Colonic mucosa (tissue), 4 donors: ENCODE results near the gene CD79B. TPM values are rescaled to one million over a fixed set of nuclear protein-coding genes. Genes with fewer than 3 reads are reported as not detected.
"Not testable (repeated sequence)": the region's sequence is repeated elsewhere in the genome, so short reads cannot be mapped to it uniquely, and the experiment has no call there.

ENCODE experiments used
- DNase-seq: peaks from one replicate; pipeline ENCODE4 v3.0.0-alpha.2; 2020
- H3K27ac ChIP-seq: fragments of 200-600 bp; one replicate; pipeline ENCODE4 v1.8.0; 2021
- H3K27me3 ChIP-seq: fragments of 200-600 bp; one replicate; pipeline ENCODE4 v1.8.0; 2021
- H3K36me3 ChIP-seq: fragments of 200-600 bp; one replicate; pipeline ENCODE4 v1.8.0; 2021
- H3K4me1 ChIP-seq: fragments of 200-600 bp; one replicate; pipeline ENCODE4 v1.8.0; 2021; ENCODE audit warnings: mild to moderate bottlenecking
- H3K4me3 ChIP-seq: fragments of 200-600 bp; one replicate; pipeline ENCODE4 v1.8.0; 2021
- H3K9ac ChIP-seq, 2 donors: one replicate each; pipeline ENCODE4 v1.7.0; 2013; ENCODE audit warnings: control low read depth in 2 of 2, low read depth in 2 of 2, low read length in 2 of 2
- H3K9me3 ChIP-seq: fragments of 200-600 bp; one replicate; pipeline ENCODE4 v1.8.0; 2021
- intact Hi-C: fragments of 100-400 bp; cut with DNase I; formaldehyde crosslinking; loops from one replicate; pipeline ENCODE4 v1.14.1; 2022
- total RNA-seq, 2 donors: library from RNA; stranded (reverse); fragmentation: NEBNext Ultra II Directional in 1 of 2; extraction: Animal tissue kit (Norgen Biotek cat#: 25700) in 1 of 2; gene quantifications; one replicate each; pipeline ENCODE4 v1.2.1, GENCODE V29; 2021
- TF ChIP-seq, protein P1 (sequence below): fragments of 200-600 bp; IDR thresholded peaks from one replicate; pipeline ENCODE4 v1.8.0; 2022; ENCODE audit warnings: antibody characterized with exemption, mild to moderate bottlenecking
- donor health status: healthy.
- donor health status: DM: no; HTN: no; CAD: no.
- donor health status: DM: no; HTN: no; CAD: no.

CD79B gene
- total RNA-seq, 2 donors from 2014 or later: 1.5 to 1.7 TPM

DNA sequence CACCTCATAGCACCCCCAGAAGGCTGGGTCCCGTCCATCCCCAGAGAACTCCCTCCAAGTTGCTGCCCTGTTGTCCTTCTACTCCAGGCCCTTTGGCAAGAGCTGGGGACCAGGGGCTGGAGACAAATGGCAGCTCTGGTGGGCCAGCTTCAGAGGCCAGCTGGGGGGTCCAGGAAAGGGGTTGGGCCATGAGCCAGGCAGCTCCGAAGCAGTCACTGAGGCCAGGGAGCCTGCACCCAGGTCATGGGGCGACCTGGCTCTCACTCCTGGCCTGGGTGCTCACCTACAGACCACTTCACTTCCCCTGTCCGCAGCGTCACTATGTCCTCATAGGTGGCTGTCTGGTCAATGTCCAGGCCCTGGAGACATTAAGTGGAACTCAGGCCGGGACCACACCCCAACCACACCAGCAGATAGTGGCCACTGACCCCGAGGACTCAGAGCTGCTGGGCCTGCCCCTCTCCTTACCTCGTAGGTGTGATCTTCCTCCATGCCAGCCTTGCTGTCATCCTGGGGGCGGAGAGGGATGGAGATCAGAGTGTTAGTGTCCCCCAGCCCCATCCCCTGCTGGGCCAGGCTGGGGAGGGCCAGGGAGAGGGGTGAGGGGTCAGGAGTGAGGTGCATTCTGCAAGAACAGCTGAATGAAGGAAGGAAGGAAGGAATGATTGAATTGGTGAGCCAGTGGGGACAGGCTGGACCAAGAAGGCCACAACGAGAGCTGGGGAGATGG is 3.0 kb downstream of the CD79B start:
- Histone ChIP-seq H3K27me3 (no peaks in the 10 kb centered on the region), H3K9ac (no peak overlapping the region), H3K36me3 (no peaks in the 10 kb centered on the region), H3K27ac (no peak overlapping the region), H3K4me3 (no peak overlapping the region), H3K4me1 (no peaks in the 10 kb centered on the region), H3K9me3 (no peaks in the 10 kb centered on the region)
- TF ChIP-seq, protein P1, sequence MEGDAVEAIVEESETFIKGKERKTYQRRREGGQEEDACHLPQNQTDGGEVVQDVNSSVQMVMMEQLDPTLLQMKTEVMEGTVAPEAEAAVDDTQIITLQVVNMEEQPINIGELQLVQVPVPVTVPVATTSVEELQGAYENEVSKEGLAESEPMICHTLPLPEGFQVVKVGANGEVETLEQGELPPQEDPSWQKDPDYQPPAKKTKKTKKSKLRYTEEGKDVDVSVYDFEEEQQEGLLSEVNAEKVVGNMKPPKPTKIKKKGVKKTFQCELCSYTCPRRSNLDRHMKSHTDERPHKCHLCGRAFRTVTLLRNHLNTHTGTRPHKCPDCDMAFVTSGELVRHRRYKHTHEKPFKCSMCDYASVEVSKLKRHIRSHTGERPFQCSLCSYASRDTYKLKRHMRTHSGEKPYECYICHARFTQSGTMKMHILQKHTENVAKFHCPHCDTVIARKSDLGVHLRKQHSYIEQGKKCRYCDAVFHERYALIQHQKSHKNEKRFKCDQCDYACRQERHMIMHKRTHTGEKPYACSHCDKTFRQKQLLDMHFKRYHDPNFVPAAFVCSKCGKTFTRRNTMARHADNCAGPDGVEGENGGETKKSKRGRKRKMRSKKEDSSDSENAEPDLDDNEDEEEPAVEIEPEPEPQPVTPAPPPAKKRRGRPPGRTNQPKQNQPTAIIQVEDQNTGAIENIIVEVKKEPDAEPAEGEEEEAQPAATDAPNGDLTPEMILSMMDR: no peak
- DNase-seq: no peak
- intact Hi-C loops: no loop called here

DNA sequence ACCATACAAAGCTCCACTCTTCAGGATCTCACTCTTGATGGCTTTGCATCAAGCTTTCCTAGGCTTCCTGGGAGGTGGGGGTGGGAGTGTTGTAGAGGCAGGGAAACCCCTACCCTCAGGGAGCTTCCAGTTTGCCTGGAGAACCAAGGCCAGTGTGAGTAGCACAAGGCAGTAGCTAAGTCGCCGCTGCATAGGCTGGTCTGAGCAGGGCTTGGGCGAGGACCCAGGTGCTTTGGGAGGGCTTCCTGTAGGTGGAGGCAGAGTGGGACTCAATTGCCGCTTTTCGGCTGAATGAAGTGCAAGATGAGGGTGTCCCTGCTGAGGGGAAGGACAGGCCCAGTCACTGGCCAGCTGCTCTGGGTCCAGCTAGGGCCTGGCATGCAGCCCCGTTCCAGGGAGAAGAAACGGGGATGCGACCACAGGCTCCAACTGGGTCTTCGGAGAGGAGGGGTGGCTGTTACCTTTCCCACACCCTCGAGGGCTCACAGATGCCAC is 3.9 kb downstream of the CD79B start:
- no peak overlapping the region for H3K4me3 ChIP-seq
- intact Hi-C loops: no loop called here
- TF ChIP-seq, protein P1: no peak
- H3K4me1 ChIP-seq: no peaks in the 10 kb centered on the region
- no peaks in the 10 kb centered on the region for H3K27me3 ChIP-seq
- H3K9me3 ChIP-seq: no peaks in the 10 kb centered on the region
- DNase-seq: no peak
- no peaks in the 10 kb centered on the region for H3K36me3 ChIP-seq
- no peak overlapping the region for H3K9ac ChIP-seq
- H3K27ac ChIP-seq: no peak overlapping the region

DNA sequence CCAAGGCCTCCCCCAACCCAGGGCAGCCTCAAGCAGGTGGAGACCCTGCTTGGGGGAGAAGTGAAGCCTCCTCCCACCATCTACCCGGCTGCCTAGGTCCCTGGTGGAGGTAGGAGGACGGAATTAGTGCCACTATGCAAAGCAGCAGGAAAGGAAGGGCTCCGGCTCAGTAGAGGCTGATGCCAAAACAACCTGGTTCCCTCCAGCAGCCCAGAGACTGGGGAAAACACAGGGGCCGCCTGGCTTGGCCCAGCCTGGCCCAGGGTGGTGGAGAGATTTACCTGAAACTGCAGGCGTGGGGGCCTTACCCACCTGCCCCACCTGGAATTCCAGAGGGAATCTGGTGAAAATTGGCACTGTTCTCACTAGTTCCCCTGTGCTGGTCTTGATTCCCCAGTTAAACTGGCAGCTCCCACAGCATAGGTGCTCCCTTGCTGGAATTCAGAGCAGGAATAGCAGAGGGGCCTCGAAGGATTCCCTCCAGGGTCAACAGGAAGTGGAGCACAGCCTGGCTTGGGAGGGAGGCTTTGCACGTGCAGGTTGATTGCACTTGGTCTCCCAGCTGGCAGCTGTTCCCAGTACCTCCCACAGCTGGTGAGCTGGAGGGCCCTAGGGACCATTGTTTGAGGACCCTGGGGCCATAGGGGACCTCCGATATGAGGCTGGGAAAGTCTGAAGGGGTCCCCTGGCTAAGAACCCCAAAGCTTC is 4.5 kb downstream of the CD79B start:
- H3K27ac ChIP-seq: no peak overlapping the region
- no peaks in the 10 kb centered on the region for H3K27me3 ChIP-seq
- TF ChIP-seq, protein P1: no peak
- DNase-seq: no peak
- no peaks in the 10 kb centered on the region for H3K4me1 ChIP-seq
- H3K36me3 ChIP-seq: no peaks in the 10 kb centered on the region
- intact Hi-C loops: no loop called here
- no peak overlapping the region for H3K4me3 ChIP-seq
- no peak overlapping the region for H3K9ac ChIP-seq
- H3K9me3 ChIP-seq: no peaks in the 10 kb centered on the region

DNA sequence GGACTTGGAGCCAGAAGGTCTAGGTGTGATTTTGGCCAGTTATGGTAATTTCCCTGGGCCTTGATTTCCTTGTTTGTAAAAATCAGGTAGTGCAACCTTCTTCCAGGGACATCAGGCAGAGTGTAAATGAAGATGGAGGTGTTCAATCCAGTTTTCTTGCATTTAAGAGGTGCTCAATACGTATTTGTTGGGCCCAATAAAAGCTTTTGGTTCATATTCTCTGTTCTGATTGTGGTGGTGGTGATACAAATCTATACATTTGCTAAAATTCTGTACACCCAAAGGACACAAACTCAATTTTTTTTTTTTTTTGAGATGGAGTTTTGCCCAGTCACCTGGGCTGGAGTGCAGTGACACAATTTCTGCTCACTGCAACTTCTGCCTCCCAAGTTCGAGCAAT is 6.0 kb downstream of the CD79B start:
- no peak overlapping the region for H3K27ac ChIP-seq

DNA sequence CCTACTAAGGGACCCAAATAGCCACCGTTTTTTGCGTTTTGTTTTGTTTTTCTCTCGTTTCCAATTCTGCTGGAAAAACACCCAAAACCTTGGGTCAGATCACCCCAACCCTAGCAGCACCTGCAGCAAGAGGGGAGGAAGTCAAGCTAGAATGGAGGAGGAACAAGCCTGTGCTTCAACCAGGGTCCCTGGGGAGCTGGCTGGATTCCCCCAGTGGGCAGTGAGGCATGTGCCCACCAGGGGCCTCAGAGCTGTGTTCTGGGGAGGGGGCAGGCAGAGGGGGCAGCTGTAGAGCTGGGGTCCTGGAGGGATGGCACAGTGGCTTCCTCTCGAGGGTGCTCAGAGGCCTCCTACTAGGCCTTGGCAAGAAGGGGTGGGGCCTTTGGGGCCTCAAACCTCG is 6.5 kb downstream of the CD79B start:
- Histone ChIP-seq H3K9me3 (no peaks in the 10 kb centered on the region), H3K27me3 (no peaks in the 10 kb centered on the region), H3K4me1 (no peaks in the 10 kb centered on the region), H3K36me3 (no peaks in the 10 kb centered on the region), H3K9ac (no peak overlapping the region), H3K4me3 (no peak overlapping the region), H3K27ac (no peak overlapping the region)
- DNase-seq: no peak
- TF ChIP-seq, protein P1: no peak
- intact Hi-C loops: no loop called here

More for the DNA sequence above, 6.0 kb downstream of the CD79B start:
- H3K27me3 ChIP-seq: no peaks in the 10 kb centered on the region
- H3K9ac ChIP-seq: no peak overlapping the region
- no peak overlapping the region for H3K4me3 ChIP-seq
- intact Hi-C loops: no loop called here
- TF ChIP-seq, protein P1: no peak
- DNase-seq: no peak
- H3K36me3 ChIP-seq: no peaks in the 10 kb centered on the region
- no peaks in the 10 kb centered on the region for H3K4me1 ChIP-seq
- H3K9me3 ChIP-seq: no peaks in the 10 kb centered on the region

DNA sequence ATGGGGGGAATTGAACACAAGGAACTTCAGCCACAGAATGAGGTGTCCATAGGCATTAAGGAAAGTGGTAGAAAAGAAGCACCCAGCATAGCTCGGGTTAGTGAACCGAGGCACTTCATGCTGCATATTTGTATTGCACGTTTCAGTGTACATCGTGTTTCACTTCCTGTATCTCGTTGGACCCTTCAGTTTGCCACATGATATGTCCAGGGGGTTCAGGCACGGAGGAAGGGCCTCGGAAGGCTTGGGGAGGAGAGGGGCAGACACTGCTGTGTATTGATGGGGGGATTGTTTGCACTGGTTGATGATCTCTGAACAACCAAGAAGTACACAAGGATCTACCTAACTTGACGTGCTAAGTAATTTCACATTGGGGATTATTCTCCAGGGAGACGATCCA is 9.7 kb downstream of the CD79B start:
- H3K4me3 ChIP-seq, DNase-seq, H3K9ac ChIP-seq, H3K4me1 ChIP-seq, H3K27ac ChIP-seq, H3K36me3 ChIP-seq, H3K27me3 ChIP-seq, intact Hi-C loops, H3K9me3 ChIP-seq: not testable (repeated sequence)

DNA sequence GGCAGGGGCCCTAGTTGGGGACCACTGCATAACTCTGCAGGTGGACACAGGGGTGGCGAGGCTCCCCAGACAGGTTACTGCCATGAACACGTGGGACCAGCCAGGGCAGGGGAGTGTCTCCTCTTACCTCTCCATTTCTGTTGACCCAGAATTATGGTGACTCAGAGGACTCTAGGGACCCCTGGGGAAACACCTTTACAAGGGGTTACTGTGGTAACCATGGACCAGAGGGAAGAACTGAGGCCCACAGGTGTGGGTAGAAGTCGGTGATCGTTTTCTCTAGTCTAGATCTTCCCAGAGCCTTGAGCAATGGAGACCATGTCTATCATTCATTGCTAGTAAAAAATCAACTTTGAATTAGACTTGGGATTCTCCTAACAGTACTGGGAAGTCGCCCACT is 11.4 kb downstream of the CD79B start:
- H3K27ac ChIP-seq, H3K27me3 ChIP-seq, H3K9ac ChIP-seq, DNase-seq, intact Hi-C loops, H3K36me3 ChIP-seq, H3K4me1 ChIP-seq, H3K9me3 ChIP-seq, H3K4me3 ChIP-seq: not testable (repeated sequence)

DNA sequence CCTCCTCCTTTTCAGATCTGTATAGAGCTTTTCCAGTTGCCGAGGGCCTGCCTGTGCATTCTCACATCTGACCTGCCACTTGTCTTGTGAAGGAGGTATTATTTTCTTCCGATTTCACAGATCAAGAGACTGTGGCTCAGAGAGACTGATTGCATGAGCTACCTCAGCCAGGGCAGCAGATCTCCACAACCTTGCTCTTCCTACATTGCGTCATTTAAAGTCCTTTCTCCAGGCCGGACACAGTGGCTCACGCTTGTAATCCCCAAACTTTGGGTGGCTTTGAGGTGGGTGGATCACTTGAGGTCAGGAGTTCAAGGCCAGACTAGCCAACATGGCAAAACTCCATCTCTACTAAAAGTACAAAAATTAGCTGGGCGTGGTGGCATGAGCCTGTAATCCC is 12.1 kb downstream of the CD79B start:
- intact Hi-C loops, H3K4me3 ChIP-seq, H3K36me3 ChIP-seq, H3K9ac ChIP-seq, H3K4me1 ChIP-seq, H3K27me3 ChIP-seq, H3K9me3 ChIP-seq, H3K27ac ChIP-seq, DNase-seq: not testable (repeated sequence)
